ENCODE data around the gene PLCH1.

PLCH1 gene

GRCh38 chr3:155757577-155757976 lies 12.7 kb upstream of the PLCH1 start:
- CTCF ChIA-PET = interaction anchor here (0.7 kb wide), 1 partner anchor 1000 kb away, joined by 3 read pairs; no protein-coding TSS in a partner anchor
- TF ChIP-seq PRDM4 (tag by site-specific recombination; IDR thresholded peaks at IDR 0.05) (no peak), TRIM28 (IDR thresholded peaks at IDR 0.05; ENCODE audit: borderline replicate concordance, low read length) (no peak), AEBP2 (tag by site-specific recombination; IDR thresholded peaks at IDR 0.05; ENCODE audit: borderline replicate concordance) (no peak), ELK4 (IDR thresholded peaks at IDR 0.05; ENCODE audit: borderline replicate concordance, low read depth, low read length) (no peak), BCL6B (tag by site-specific recombination; IDR thresholded peaks at IDR 0.05) (no peak), RBAK (tag by site-specific recombination; IDR thresholded peaks at IDR 0.05) (no peak), ZNF140 (tag by site-specific recombination; IDR thresholded peaks at IDR 0.05) (no peak), ZNF768 (tag by site-specific recombination; IDR thresholded peaks at IDR 0.05) (no peak), ZNF48 (tag by site-specific recombination; IDR thresholded peaks at IDR 0.05) (no peak), ZSCAN5A (tag by site-specific recombination; IDR thresholded peaks at IDR 0.05) (no peak)

GRCh38 chr3:155753038-155753639 lies 8.3 kb upstream of the PLCH1 start:
- Histone ChIP-seq H3K4me1 (ENCODE audit: control insufficient read depth, insufficient read depth, low read length) (peaks cover 5% of the 10 kb centered on the region), H3K27ac (ENCODE audit: extremely low read depth, low read depth, low read length) (no peak overlapping the region), H3K4me3 (ENCODE audit: low read depth, low read length) (no peak overlapping the region), H3K9me3 (ENCODE audit: control insufficient read depth, insufficient read depth, low read depth, low read length) (no peaks in the 10 kb centered on the region), H3K36me3 (ENCODE audit: control insufficient read depth in 2 of 2, insufficient read depth in 1 of 2, low read length in 2 of 2) (no peaks in the 10 kb centered on the region)
- no peak for TF ChIP-seq ZNF133 (tag by site-specific recombination; IDR thresholded peaks at IDR 0.05)
- TF ChIP-seq ZNF416 (tag by site-specific recombination; IDR thresholded peaks at IDR 0.05) = no peak
- peak; percentile 56 for TF ChIP-seq ZNF654 (tag by site-specific recombination; IDR thresholded peaks at IDR 0.05; ENCODE audit: low read depth)
- TF ChIP-seq REPIN1 (tag by site-specific recombination; IDR thresholded peaks at IDR 0.05; ENCODE audit: low read depth) = no peak
- ChIA-PET POLR2A (no interaction called here), CTCF (interaction anchor here (0.7 kb wide), 1 partner anchor 745 kb away, joined by 3 read pairs; no protein-coding TSS in a partner anchor)

More at GRCh38 chr3:155757577-155757976, 12.7 kb upstream of the PLCH1 start:
- Histone ChIP-seq H3K9me3 (ENCODE audit: control insufficient read depth, insufficient read depth, low read depth, low read length) (no peaks in the 10 kb centered on the region), H3K27ac (ENCODE audit: extremely low read depth, low read depth, low read length) (no peak overlapping the region), H3K36me3 (ENCODE audit: control insufficient read depth in 2 of 2, insufficient read depth in 1 of 2, low read length in 2 of 2) (no peaks in the 10 kb centered on the region), H3K4me3 (ENCODE audit: low read depth, low read length) (no peak overlapping the region), H3K4me1 (ENCODE audit: control insufficient read depth, insufficient read depth, low read length) (no peaks in the 10 kb centered on the region)
- POLR2A ChIA-PET = no interaction called here
